NCI-H2227 treated with DMSO at 0.1 percent for 48 hours (cell line): Measurements from ENCODE around the gene SVIL.
A peak's percentile ranks its signal among the peaks of the same experiment; 100 is the strongest.
"Not testable (repeated sequence)": the region's sequence is repeated elsewhere in the genome, so short reads cannot be mapped to it uniquely, and the experiment has no call there.

Source experiments
- DNase-seq: peaks from one replicate; lab custom pipeline; 2025; lab: John Stamatoyannopoulos, UW

The SVIL gene

GRCh38 chr10:29575098-29575455 lies 59.7 kb downstream of the SVIL start:
- no peak for DNase-seq

- DNase-seq: not testable (repeated sequence)
Measured at GRCh38 chr10:29574212-29575097, 60.3 kb downstream of the SVIL start.

- not testable (repeated sequence) for DNase-seq
Measured at GRCh38 chr10:29570248-29570647, 64.5 kb downstream of the SVIL start.

GRCh38 chr10:29569795-29570194 lies 65.0 kb downstream of the SVIL start:
- no peak for DNase-seq

GRCh38 chr10:29567003-29567402 lies 67.8 kb downstream of the SVIL start:
- DNase-seq: no peak

GRCh38 chr10:29566209-29566608 lies 68.6 kb downstream of the SVIL start:
- not testable (repeated sequence) for DNase-seq

GRCh38 chr10:29563420-29564035 lies 71.2 kb downstream of the SVIL start:
- DNase-seq: no peak

GRCh38 chr10:29563006-29563405 lies 71.8 kb downstream of the SVIL start:
- DNase-seq: not testable (repeated sequence)

GRCh38 chr10:29559996-29560395 lies 74.8 kb downstream of the SVIL start:
- no peak for DNase-seq

- no peak for DNase-seq
Measured at GRCh38 chr10:29557665-29558064, 77.1 kb downstream of the SVIL start.

- peak; percentile 68 for DNase-seq
Measured at GRCh38 chr10:29555746-29556481, 78.9 kb downstream of the SVIL start.

- DNase-seq: no peak
Measured at GRCh38 chr10:29555091-29555745, 79.6 kb downstream of the SVIL start.

GRCh38 chr10:29554660-29555059 lies 80.1 kb downstream of the SVIL start:
- no peak for DNase-seq

GRCh38 chr10:29553544-29554250 lies 81.1 kb downstream of the SVIL start:
- DNase-seq: no peak

- DNase-seq: not testable (repeated sequence)
Measured at GRCh38 chr10:29553116-29553515, 81.7 kb downstream of the SVIL start.

GRCh38 chr10:29549493-29549892 lies 85.3 kb downstream of the SVIL start:
- not testable (repeated sequence) for DNase-seq

GRCh38 chr10:29546773-29547313 lies 87.9 kb downstream of the SVIL start:
- no peak for DNase-seq

GRCh38 chr10:29545122-29545521 lies 89.6 kb downstream of the SVIL start:
- no peak for DNase-seq

GRCh38 chr10:29543715-29544114 lies 91.1 kb downstream of the SVIL start:
- no peak for DNase-seq

- DNase-seq: no peak
Measured at GRCh38 chr10:29542723-29543122, 92.0 kb downstream of the SVIL start.
